Lower leg skin (tissue), 4 donors: ENCODE measurements around the gene THADA. TPM values are rescaled to one million over a fixed set of nuclear protein-coding genes. Genes with fewer than 3 reads are reported as not detected.

Experiments
- DNase-seq, 2 donors: peaks; one replicate each; pipeline ENCODE4 v3.0.0-alpha.2; 2019; ENCODE audit warnings: low spot score in 2 of 2
- H3K4me3 ChIP-seq: fragments of 200-600 bp; sonication (generic); 2 replicates; pipeline ENCODE4 v1.5.1; 2017; ENCODE audit warnings: mild to moderate bottlenecking, low read depth; ENCODE audit not compliant: poor library complexity, severe bottlenecking
- CTCF ChIP-seq, 3 donors: fragments of 450-650 bp; IDR thresholded peaks; one replicate each; pipeline ENCODE4 v1.5.1; 2016; ENCODE audit warnings: antibody characterized with exemption in 3 of 3, mild to moderate bottlenecking in 3 of 3, moderate library complexity in 2 of 3
- POLR2A ChIP-seq, 2 donors: fragments of 450-650 bp; IDR thresholded peaks; one replicate each; pipeline ENCODE4 v1.6.1; 2016 to 2017; ENCODE audit warnings: antibody characterized with exemption in 2 of 2, mild to moderate bottlenecking in 1 of 2, moderate library complexity in 1 of 2
- WGBS, 2 donors: methylation state at CpG; one replicate each; pipeline ENCODE4 v1.1.5; 2018; 5-methylcytosine and 5-hydroxymethylcytosine counted together
- intact Hi-C: fragments of 100-400 bp; cut with DNase I; formaldehyde crosslinking; loops from one replicate; pipeline ENCODE4 v1.15.0; 2023; ENCODE audit warnings: low total_unique reads
- total RNA-seq, 4 donors: library from RNA; depleted of rRNA; stranded (reverse); fragments of >200 nt; gene quantifications; one replicate each; pipeline ENCODE4 v1.1.0, GENCODE V29; 2016

THADA gene
- total RNA-seq, 4 donors from 2014 or later, result 19.5 to 26.4 (median 22.2) TPM

GRCh38 chr2:43461453-43462073 is 134.3 kb downstream of the THADA start:
- 35 to 53% methylated on average over 3 of the region's 3 CpGs for WGBS, 2 donors
- no peak for TF ChIP-seq CTCF (IDR thresholded peaks at IDR 0.05)
- no peak for TF ChIP-seq POLR2A (IDR thresholded peaks at IDR 0.05)
- DNase-seq, result no peak
- no peak overlapping the region for H3K4me3 ChIP-seq
- intact Hi-C loops, result no loop called here

DNA sequence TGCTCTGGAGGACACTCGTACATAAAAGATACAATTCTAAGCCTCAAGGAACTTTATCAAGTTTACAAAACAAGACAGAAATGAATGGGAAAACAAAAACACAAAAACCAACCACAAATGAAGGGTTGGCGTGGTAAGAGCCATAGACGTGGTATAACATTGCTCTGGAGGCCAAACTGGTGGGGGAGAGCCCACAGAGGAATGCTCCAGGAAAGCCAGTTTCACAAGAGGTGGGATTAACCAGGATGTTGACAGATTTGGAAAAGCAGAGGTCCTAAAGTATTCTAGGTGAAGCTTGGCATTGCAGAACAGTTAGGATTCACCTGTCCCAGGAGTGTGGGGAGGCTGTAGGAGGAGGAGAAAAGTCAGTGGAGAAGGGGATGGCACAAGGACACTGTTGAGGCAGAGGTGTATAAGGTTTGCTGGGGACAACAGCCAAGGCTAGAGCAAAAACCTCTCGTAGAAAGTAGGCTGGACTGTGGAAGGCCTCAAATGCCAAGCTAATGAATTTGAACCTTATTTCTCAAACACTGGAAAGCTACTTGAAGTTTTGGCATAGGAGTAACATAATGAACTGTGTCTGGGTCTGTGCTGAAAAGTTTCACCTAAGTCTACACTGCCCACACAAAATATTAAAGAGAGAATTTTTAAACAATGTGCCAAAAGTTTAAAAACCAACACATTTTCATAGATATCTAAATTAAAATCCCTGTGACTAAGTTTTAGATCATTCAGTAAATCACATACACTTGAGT is 135.1 kb downstream of the THADA start:
- no peak overlapping the region for H3K4me3 ChIP-seq
- DNase-seq, result no peak
- WGBS, 2 donors, result 67 to 72% methylated on average over 4 of the region's 4 CpGs
- intact Hi-C loops, result no loop called here
- TF ChIP-seq POLR2A (IDR thresholded peaks at IDR 0.05) (no peak), CTCF (IDR thresholded peaks at IDR 0.05) (no peak)

DNA sequence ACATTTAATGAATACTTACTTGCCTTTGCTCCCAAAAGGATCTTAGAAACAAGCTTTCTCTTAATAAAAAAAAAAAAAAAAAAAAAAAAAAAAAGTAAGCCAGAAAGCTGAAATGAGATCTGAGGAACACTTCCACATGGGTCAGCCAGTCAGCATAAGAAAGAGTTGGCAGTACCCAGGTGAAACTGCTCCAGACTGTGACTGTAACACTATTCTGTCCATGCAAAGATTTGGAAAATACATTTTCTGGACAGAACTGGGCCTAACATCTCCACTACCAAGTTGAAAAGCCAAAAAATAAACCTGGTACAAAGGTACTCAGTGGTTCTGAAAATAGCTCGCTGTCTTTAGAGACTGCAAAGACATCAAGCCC is 135.7 kb downstream of the THADA start:
- no peak for DNase-seq
- intact Hi-C loops, result no loop called here
- TF ChIP-seq CTCF (IDR thresholded peaks at IDR 0.05) (no peak), POLR2A (IDR thresholded peaks at IDR 0.05) (no peak)
- no peak overlapping the region for H3K4me3 ChIP-seq
- 80 to 91% methylated on average over 1 of the region's 1 CpG for WGBS, 2 donors

DNA sequence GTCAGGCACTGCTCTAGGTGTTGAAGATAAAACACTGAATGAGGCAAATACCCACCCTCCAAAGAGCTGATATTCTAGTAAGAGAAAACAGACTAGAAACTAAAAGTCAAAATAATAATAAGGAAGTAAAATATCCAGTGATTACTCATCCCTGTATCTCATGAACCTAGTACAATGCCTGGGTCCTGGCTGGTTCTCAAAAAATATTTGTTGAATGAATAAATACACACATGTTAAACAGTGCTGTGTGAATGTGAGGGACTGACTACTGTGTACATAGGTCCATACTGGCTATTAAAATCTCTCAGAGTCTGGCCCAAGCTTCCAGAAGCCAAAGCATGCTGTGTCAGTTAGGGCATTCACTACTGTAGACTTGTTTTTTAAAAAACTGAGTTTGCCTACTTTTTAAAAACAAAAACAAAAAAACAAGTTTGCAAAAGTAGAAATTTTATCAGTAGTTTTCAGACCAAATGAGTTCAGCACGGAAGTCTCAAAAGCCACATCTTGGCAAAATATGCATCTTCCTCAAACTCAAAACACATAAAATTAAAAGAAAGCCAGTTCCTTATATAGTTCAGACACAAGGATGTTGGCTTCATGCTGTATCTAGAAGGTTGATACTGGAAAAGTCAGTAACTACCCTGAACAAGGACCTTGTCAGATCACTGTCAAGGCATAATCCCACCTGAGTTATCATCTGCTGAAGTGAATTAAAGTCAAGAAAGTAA is 136.2 kb downstream of the THADA start:
- TF ChIP-seq POLR2A (IDR thresholded peaks at IDR 0.05) (no peak), CTCF (IDR thresholded peaks at IDR 0.05) (no peak)
- no peak overlapping the region for H3K4me3 ChIP-seq
- WGBS, 2 donors, result 42 to 61% methylated on average over 1 of the region's 1 CpG
- DNase-seq, result no peak
- intact Hi-C loops, result no loop called here

- H3K4me3 ChIP-seq, result no peak overlapping the region
- intact Hi-C loops, result no loop called here
- WGBS, 2 donors, result 55% methylated on average over 4 of the region's 4 CpGs
- TF ChIP-seq CTCF (IDR thresholded peaks at IDR 0.05) (no peak), POLR2A (IDR thresholded peaks at IDR 0.05) (no peak)
- DNase-seq, result no peak
Measured at GRCh38 chr2:43458014-43458628, 137.7 kb downstream of the THADA start.
